GM21737 (cell line): ENCODE data around the gene ATG9B.

Experiments used
- ATAC-seq: cut with Tn5 transposase; IDR thresholded peaks from one replicate; pipeline ENCODE4 v1.9.1; 2021; ENCODE audit warnings: mild to moderate bottlenecking, moderate library complexity; ENCODE audit not compliant: unreplicated experiment

Gene ATG9B

DNA sequence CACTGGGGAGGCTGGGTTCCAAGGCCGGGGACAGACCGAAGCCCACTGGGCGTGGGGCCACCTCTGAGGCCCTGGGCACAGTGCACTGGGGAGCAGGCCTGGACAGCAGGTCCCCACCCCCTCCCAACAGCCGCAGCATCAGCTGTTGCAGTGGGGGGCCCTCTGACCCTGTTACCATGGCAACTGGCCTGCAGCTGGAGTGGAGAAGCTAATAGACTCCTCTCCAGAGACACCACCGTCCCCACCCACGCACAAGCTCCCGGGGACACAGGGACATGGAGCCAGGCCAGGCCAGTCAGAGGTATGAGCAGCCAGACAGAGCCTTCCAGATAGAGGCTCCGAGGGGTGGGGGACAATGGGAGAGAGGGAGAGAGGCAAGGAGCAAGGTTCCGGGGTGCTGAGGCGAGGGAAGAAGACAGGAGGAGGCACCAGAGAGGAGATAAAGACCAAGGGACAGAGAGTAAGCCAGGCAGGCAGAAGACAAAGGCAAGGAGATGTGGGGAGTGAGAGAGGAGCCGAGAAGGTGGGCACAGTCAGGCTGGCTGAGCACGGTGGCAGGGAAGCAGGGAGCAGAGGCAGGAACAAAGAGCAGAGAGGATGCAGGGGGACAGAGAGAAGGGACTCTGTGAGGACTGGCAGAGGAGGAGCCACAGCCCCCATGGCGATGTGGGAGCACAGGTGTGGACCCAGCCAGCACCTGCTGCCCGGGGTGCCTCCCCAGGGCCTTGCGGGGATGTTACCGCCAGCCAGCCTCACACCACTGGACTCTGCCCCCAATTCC lies 52.9 kb downstream of the ATG9B start:
- ATAC-seq = no peak

DNA sequence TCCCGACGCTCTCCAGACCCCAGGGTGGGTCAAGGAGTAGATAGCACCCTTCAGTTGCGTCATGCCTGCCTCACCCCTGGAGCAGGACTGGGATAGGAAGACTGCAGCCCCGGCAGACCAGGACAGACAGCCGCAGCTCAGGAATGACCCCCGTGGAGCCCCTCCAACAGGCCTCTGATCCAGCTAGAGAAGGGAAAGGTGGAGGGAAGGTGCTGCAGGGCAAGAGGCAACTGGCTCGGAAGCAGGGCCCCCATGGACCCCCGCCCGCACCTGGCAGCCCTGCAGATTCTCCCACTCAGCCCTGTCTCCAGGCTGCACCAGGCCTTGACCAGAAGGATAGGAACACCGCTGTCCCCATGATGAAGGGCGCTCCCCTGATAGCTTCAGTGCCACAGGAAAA lies 53.9 kb downstream of the ATG9B start:
- no peak for ATAC-seq

DNA sequence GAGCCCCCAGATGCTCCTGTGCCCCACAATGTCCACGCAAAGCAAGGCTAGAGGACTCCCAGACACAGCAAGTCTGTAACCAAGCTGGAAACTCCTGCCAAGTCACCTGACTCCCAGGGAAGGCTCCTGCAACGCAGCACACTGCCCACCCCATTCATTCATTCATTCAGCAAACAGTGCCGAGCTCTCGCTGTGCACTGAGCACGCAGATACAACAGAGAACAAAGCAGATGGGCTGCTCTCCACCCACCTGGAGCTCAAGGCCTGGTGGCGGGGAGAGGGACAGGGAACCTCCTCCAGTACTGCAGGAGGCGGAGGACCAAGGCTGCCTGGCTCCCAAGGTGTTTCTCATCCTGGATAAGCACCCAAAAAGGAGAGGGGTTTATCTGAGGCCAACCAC lies 54.8 kb downstream of the ATG9B start:
- no peak for ATAC-seq

DNA sequence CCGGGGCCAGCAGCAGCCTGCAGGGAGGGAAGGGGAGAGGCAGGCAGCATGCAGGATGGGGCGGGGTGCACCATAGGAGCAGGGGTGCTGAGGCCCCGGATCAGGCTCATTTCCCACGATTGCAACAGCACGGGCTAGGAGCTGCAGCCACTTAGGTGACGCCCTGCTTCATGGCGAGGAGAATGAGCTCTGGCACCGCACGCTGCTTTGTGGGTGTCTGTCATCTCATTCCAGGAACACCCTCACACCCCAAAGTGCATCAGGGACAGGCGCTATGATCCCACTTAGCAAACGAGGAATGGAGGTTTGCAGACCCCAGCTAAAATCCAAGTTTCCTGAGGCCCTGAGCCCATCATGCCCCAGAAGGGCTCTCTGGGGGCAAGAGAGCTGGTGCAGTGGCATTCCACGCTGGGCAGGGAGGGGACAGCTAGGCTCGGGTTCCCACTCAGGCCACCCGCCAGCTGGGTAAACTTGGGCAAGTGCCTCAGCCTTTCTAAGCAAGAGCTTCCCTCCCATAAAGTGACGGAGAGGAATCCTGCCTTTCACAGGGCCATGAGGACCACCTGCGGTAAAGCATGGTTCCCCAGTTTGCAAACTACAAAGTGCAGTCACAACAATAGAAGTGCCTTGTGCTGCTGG lies 55.4 kb downstream of the ATG9B start:
- ATAC-seq = no peak

DNA sequence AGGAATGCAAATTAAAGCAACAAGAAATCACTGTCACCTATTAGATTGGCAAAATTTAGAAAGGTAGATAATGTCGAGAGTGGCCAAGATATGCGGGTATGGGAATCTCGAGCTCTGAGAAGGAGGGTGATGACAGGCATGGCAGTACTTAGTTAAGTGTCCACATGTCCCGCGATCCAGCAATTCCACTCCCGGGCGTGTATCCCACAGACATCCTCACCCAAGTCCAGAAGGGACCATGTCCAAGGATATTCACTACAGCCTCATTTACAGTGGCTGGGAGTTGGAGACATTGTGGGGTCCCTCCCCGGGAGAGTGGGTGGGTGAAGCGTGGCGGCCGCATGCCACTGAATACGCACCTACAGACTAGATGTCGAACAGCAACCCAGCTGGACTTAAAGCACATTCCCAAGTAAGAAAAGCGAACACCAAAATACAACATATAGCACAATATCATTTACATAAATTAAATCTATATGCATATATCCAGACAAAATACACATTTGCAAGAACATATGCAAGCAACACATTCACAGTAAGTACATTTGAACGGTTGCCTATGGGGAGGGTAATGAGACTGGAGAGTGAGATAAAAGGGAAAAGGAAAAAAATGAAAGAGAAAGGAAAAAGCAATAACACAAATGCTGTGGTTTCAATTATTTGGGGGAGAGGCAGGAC lies 56.1 kb downstream of the ATG9B start:
- no peak for ATAC-seq

DNA sequence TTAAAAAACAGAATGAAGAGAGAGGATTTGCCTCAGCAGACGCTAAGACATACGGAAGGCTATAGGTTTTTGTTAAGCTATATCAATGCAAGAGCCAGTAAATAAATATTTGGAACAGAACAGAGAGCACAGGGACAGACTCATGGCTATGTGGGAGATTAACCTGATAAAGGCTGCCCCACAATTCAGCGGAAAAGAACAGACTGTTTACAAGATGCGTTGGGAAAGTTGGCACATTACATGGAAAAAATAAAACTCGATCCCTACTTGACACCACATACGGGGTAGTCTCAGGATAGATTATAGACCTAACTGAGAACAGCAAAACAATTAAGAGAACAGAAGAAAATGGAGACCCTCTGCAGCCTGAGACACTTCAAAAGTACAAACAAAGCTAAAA lies 56.9 kb downstream of the ATG9B start:
- ATAC-seq = no peak

DNA sequence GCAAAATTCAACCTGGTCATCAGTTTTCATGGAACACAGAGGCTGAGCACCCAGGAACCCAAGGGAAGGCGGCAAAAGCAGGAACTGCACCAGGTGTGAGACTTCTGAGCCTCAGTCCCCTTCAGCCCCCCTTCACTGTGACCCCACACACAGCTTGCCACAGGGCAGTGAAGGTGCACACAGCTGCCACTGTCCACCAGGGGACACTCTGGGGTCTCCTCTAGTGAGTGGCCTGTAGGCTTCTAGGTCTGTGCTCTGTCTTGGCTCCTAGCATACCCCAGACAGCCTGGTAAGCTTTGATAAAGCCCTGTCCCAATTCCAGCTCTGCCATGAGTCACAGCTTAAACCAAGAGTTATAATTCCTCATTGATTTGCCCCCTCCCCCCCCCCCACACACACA lies 58.3 kb downstream of the ATG9B start:
- ATAC-seq = no peak

DNA sequence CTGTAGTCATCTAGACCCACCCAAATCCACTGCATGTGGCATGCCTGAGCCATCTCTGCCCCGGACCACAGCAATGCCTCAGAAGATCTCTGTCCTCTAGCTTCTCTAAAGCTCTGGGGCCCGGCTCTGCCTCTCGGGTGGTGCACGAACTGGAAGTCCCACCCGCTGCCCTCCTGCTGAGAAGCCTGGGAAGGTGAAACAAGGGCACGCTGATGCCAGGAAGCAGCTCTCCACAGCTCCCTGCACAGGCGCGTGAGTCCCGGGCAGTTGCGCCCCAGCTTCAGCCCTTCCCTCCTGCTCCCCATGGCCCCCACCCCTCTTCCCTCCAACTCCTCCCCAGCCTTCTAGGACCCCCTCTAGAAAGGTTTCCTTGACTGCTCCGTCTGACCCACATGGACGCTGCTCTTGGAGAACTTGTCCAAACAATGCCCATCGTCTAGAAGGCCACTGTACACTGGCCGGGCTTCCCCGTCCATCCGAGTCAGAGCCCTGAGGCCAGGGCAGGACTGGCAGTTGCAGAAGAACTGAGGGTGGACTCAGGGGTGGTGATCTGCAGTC lies 58.9 kb downstream of the ATG9B start:
- no peak for ATAC-seq
